NCI-H2107 treated with DMSO at 0.1 percent for 48 hours (cell line): ENCODE results near the gene FGFR4.

Source experiments
- DNase-seq: peaks from one replicate; lab custom pipeline; 2025; ENCODE audit not compliant: unreplicated experiment; lab: John Stamatoyannopoulos, UW

Gene FGFR4

GRCh38 chr5:177099422-177100093 is 12.8 kb downstream of the FGFR4 start:
- DNase-seq: peak; percentile 52

DNA sequence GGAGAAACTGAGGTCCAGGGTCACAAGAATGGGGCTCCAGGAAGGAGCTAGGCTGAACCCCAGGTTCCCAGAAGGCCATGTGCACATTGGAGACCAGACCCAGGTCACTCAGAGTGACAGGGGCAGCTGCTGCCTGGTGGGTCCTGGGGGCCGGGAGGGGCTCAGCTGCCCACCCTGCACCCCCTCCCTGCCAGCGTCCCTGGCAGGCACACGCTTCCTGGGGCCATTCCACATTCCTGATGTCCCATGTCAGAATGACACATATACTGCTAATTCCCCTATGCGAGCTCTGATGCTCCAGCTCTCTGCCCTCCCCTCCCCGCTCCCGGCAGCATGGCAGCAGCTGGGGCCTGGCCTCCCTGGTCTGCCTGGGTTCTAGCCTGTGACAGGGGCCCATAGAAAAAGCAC is 14.0 kb downstream of the FGFR4 start:
- DNase-seq: no peak

DNA sequence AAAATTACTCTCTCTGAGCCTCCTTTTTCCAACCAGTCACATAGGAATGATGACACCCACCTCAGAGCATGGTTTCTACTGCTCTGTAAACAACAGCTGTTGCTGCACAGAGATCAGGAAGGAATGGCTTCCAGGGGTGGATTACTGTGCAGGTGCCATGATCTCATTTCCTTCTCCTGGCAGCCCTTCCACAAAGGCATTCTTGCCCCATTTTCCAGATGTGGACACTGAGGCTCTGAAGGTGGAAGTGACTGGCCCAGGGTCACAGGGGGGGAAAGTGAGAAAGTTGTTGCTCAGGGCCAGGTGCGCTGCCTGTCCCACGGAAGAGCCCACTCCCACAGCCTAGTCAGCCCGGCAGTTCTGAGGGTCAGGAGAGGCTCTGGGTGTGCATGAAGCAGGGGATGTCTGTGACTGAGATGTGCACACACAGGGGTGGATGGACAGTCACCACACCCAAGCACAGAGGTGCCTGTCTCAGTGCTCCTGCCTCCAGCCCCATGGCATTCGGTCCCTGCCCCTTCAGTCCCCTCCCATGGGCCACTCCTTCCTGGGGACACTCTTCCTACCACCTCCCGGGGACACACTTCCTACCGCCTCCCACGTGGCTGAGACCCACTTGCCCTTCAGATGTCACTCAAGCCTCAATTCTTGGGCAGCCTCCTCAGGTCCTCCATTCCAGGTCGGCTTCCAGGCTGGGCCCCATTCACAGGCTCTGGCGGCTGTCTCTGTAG is 17.0 kb downstream of the FGFR4 start:
- no peak for DNase-seq

- DNase-seq: no peak
Measured at GRCh38 chr5:177105691-177106476, 19.2 kb downstream of the FGFR4 start.

DNA sequence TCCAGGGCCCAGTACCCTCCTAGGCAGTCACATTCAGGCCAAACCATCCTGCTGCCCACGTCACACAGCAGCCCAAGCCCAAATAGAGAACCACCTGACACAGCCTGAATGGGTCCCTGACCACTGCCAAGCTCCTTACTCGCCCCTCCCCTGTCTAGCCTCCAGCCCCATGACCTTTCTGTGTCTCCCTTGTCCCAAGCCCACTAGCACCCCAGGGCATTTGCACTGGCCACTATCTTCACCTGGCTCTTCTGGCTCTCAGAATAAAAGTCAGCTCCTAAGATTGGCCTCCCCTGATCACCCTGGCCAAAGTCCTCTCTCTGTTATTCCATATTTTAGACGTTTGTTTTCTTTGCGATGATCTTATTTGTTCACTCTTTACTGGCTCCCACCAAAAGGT is 20.4 kb downstream of the FGFR4 start:
- no peak for DNase-seq

DNA sequence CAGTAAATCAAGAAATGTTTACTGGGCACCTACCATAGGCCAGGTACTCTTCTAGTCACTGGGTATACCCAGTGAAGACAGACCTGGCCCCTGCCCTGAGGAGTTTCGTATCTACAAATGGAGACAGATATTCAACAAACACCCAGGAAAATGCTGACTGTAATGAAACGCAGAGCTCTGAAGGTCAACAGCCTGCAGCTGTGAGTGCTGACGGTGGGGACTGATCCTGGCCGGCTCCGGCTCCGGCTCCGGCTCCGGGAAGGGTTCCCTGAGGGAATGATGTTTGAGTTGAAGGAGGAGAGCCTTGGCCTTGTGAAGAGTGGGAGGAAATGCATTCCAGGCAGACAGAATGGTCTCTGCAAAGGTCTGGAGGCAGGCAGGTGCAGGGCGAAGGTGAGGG is 23.1 kb downstream of the FGFR4 start:
- no peak for DNase-seq

- DNase-seq: no peak
Measured at GRCh38 chr5:177111720-177112394, 25.1 kb downstream of the FGFR4 start.

DNA sequence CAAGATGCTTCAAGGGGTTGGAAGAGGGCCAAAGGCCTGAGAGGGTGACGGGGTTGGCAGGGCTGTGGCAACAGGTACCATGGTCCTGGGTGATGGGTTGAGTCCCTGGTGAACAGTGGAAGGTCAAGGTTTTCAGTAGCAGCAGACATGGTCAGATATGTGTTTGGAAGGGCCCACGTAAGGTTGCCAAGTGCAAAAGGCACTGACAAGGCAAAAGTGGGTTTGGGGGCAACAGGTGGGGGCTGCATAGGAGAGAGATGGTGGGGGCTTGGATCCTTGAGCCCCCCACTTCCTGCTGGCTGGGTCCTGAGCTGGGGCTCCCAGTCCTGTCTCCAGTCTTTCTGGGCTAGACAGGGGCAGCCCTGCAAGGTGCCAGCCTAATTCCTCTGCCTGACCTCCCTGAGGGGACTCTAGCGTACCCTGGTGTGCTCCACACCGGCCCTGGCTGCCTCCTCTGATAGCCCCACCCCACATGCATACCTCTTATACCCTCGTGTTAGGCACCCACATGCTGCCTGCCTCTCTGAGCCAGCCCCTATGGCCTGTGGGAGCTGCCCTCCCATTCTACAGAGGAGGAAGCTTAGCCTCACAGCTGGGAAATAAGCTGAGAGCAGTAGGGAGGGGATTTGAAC is 26.0 kb downstream of the FGFR4 start:
- no peak for DNase-seq

GRCh38 chr5:177113566-177114424 is 27.1 kb downstream of the FGFR4 start:
- peak; percentile 31 for DNase-seq

DNA sequence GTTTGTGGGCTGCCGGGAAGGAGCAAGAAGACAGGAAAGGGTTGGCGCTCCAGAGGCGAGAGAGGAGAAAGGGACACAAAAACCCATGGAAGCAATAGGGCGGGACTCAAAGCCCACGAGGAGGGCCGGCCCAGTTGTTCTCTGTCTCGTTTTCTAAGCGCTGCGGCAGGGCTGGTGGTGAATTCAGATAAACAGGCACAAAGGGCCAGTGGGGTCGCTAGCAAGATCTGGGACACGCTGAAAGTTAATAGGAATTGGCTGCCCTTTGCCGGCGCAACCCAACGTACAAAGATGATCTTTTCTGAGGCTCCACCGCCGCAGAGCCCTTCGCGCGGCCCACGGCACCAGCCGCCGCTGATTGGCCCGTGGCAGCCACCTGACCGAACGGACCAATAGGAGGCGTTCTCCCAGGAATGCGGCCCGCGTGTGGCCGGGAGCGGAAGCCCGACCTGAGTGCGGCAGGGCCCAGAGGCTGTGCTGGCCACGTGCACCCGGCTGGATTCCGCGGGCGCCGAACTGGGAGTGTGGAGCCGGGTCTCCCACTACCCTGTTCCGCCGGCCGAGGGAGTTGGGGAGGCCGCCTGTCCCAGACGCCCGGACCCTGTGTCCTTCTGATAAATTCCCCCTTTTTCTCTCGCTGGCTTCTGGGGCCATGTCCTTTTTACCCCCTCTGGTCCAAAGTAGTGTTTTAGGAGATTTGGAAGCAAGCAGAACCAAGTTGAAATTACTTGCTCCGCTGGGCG is 30.1 kb downstream of the FGFR4 start:
- no peak for DNase-seq

DNA sequence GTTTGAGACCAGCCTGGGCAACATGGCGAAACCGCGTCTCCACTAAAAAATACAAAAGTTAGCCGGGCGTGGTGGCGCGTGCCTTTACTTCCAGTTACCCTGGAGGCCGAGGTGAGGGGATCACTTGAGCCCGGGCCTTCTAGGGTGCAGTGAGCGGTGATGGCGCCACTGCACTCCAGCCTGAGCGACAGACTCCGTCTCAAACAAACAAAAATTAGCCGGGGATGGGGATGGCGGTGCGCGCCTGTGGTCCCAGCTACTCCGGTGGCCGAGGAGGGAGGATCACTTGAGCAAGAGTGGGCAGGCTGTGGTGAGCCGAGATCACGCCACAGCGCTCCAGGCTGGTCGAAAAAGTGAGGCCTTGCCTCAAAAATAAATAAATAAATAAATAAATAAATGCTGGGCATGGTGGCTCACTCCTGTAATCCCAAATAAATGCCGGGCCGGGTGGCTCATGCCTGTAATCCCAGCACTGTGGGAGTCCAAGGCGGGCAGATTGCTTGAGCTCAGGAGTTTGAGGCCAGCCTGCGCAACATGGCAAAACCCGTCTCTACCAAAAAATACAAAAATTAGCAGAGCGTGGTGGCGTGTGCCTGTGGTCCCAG is 30.8 kb downstream of the FGFR4 start:
- DNase-seq: no peak

- DNase-seq: no peak
Measured at GRCh38 chr5:177122566-177122965, 35.9 kb downstream of the FGFR4 start.

DNA sequence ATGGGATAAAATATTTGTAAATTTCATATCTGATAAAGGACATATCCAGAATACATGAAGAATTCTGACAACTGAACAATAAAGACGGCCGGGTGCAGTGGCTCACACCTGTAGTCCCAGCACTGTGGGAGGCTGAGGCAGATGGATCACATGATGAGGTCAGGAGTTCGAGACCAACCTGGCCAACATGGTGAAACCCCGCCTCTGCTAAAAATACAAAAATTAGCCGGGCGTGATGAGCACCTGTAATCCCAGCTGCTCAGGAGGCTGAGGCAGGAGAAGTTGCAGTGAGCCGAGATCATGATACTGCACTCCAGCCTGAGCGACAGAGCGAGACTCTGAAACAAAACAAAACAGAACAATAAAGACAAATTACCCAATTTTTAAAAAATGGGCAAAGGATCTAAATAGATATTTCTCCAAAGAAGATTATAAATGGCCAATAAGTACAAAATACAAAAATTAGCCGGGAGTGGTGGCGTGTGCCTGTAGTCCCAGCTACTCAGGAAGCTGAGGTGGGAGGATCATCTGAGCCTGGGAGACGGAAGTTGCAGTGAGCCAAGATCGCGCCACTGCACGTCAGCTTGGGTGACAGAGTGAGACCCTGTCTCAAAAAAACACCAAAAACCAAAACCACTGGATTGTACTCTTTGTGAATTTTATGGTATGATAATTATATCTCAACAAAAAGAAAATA is 37.2 kb downstream of the FGFR4 start:
- DNase-seq: no peak

DNA sequence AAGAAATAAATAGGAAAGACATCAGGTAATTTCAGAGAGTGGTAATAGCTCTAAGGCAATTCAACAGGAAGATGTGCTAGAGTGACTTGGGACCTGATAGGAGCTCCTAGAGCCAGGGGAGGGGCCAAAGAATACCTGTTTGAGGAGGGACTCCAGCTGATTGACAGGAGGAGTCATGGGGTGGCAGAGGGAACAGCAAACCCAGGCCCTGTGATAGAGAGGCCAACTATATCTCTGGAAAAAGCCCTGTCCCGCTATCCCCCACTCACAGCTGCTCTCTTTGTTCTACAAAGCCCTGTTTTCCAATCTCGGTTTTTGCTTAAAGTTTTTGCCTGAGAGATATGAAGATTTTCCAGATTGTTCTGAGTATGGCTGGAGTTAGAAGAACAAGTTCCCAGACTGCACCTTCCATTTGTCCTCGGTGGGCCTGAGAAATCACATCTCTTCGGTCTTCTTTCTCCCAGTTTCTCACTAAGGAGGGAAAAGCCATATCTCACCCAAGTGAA is 37.8 kb downstream of the FGFR4 start:
- no peak for DNase-seq

DNA sequence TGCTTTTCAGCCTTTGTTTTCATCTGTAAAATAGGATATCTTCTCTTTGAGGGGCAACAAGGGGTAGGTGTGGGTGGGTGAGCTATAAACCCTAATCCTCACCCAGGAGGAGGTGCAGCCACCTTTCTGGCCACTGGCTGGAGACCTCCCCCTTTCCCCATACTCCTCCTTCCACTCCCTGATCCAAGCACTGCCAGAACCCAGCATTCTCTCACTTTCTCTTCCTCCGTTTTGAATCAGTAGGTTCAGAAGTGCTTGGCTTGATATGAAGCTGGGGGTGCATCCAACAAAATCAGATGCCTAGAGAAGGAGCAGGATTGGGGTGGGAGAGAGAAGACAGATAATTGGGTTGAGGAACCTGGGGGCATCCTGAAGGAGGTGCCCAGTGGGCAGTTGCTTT is 40.1 kb downstream of the FGFR4 start:
- no peak for DNase-seq

- DNase-seq: no peak
Measured at GRCh38 chr5:177128551-177128981, 41.9 kb downstream of the FGFR4 start.

DNA sequence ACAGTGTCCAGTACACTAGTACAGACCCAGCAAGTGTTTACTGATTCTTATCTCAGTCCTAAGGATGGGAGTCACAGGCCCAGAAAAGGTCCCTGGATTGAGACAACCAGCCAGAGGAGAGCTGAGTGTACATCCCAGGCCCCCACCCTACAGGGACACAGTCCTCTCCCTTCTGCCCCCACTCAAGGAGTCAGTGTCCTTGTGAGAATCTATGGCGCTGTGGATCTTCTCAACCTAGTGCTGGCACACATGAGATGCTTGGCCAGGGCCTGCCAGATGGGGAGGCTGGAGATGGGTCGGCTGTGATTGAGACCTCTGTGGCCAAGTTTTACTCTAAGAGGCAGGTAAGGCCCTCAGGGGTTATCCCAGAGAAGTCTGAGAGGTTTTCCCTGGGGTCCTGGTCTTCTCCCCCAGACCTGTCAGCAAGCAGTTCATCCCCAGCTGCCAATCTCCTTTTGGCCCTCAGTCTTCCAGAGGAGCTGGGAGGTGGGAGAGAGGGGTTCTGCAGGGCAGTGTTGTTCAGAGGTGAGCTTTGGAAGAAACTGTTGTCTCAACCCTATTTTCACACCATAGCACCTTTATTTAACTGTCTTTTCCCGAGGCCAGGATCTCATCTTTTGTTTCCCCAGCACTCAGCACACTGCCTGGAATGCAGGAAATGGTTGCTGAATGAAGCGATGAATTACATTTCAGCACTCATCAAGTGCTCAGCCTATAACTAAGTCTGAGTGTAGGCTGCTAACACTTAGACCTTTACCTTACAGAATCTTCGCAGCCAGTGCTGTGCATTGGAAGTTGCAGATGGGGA is 43.7 kb downstream of the FGFR4 start:
- no peak for DNase-seq
